IMR-90 (cell line): ENCODE measurements around the gene ABTB2. TPM values are rescaled to one million over a fixed set of nuclear protein-coding genes. Genes with fewer than 3 reads are reported as not detected.

Source experiments
- ATAC-seq: fragments of 200-7000 bp; cut with Tn5 transposase; 2 replicates; pipeline ENCODE4 v1.9.1; 2020; ENCODE audit warnings: low read depth, mild to moderate bottlenecking, moderate library complexity
- BruUV-seq: library from RNA; stranded (reverse); fragments of 400-500 nt; replicated peaks from 2 replicates; lab custom pipeline; 2021; lab: Mats Ljungman, UMichigan
- CTCF ChIA-PET: fragments of 300-600 bp; formaldehyde crosslinking; extraction: SDS; loops from one replicate; lab custom pipeline; 2021; ENCODE audit warnings: antibody characterized with exemption; lab: Yijun Ruan, JAX
- POLR2A ChIA-PET: fragments of 300-600 bp; sonication (Branson Sonifier 250); formaldehyde crosslinking; loops from one replicate; lab custom pipeline; 2022; ENCODE audit warnings: antibody characterized with exemption; ENCODE audit not compliant: unreplicated experiment; lab: Charles Lee
- DNase-seq: peaks from one replicate; pipeline ENCODE4 v3.0.0; 2013
- H2AFZ ChIP-seq: replicated peaks from 2 replicates; pipeline ENCODE3; 2013; ENCODE audit warnings: low read length, mild to moderate bottlenecking; ENCODE audit not compliant: poor library complexity
- H2AK5ac ChIP-seq: 2 replicates; pipeline ENCODE4 v1.6.1; 2013; ENCODE audit warnings: low read depth, low read length, inconsistent platforms
- H2AK9ac ChIP-seq: replicated peaks from 2 replicates; pipeline ENCODE3; 2013; ENCODE audit warnings: mild to moderate bottlenecking, low read depth, low read length, moderate library complexity; ENCODE audit not compliant: poor library complexity
- H2BK120ac ChIP-seq: 2 replicates; pipeline ENCODE4 v1.6.1; 2013; ENCODE audit warnings: low read depth, low read length, inconsistent platforms
- H2BK15ac ChIP-seq: 3 replicates; pipeline ENCODE4 v1.6.1; 2013; ENCODE audit warnings: low read depth, low read length, inconsistent platforms
- H2BK20ac ChIP-seq: 2 replicates; pipeline ENCODE4 v1.6.1; 2013; ENCODE audit warnings: low read depth, mild to moderate bottlenecking, inconsistent platforms, low read length, moderate library complexity
- H2BK5ac ChIP-seq: 2 replicates; pipeline ENCODE4 v1.6.1; 2013; ENCODE audit warnings: mild to moderate bottlenecking, low read depth, low read length, inconsistent platforms; ENCODE audit not compliant: poor library complexity, severe bottlenecking
- H3K14ac ChIP-seq: replicated peaks from 2 replicates; pipeline ENCODE4 v1.6.1; 2013; ENCODE audit warnings: low read depth, low read length, inconsistent platforms
- H3K18ac ChIP-seq: 2 replicates; pipeline ENCODE4 v1.6.1; 2013; ENCODE audit warnings: low read depth, low read length, control low read depth
- H3K23ac ChIP-seq: 2 replicates; pipeline ENCODE4 v1.6.1; 2013; ENCODE audit warnings: low read depth, low read length, inconsistent platforms
- H3K27ac ChIP-seq: 2 replicates; pipeline ENCODE4 v1.5.1; 2013; ENCODE audit warnings: mild to moderate bottlenecking, control low read depth, low read length; ENCODE audit not compliant: insufficient read depth
- H3K27me3 ChIP-seq: 2 replicates; pipeline ENCODE4 v1.6.1; 2013; ENCODE audit warnings: low read length; ENCODE audit not compliant: control insufficient read depth, insufficient read depth
- H3K36me3 ChIP-seq: 2 replicates; pipeline ENCODE4 v1.6.1; 2013; ENCODE audit warnings: low read length, mixed read lengths; ENCODE audit not compliant: control insufficient read depth, insufficient read depth
- H3K4ac ChIP-seq: 2 replicates; pipeline ENCODE4 v1.6.1; 2013; ENCODE audit warnings: low read depth, low read length, inconsistent platforms
- H3K4me1 ChIP-seq: 2 replicates; pipeline ENCODE4 v1.6.1; 2013; ENCODE audit warnings: low read length, mixed read lengths; ENCODE audit not compliant: control insufficient read depth, insufficient read depth
- H3K4me2 ChIP-seq: 2 replicates; pipeline ENCODE4 v1.6.1; 2013; ENCODE audit warnings: low read depth, mild to moderate bottlenecking, control low read depth, low read length, moderate library complexity
- H3K4me3 ChIP-seq: 2 replicates; pipeline ENCODE4 v1.5.1; 2013; ENCODE audit warnings: low read depth, mild to moderate bottlenecking, control low read depth, low read length, moderate library complexity; ENCODE audit not compliant: insufficient read depth
- H3K56ac ChIP-seq: 2 replicates; pipeline ENCODE4 v1.6.1; 2013; ENCODE audit warnings: low read length, inconsistent platforms; ENCODE audit not compliant: insufficient read depth; ENCODE audit errors: extremely low read depth
- H3K79me1 ChIP-seq, 2 experiments: 2 replicates each; pipeline ENCODE4 v1.6.1; 2013; ENCODE audit warnings: low read length in 2 of 2, inconsistent platforms in 1 of 2, low read depth in 1 of 2
- H3K9ac ChIP-seq: 2 replicates; pipeline ENCODE4 v1.6.1; 2013; ENCODE audit warnings: low read depth, low read length, control low read depth
- H3K9me1 ChIP-seq: 2 replicates; pipeline ENCODE4 v1.6.1; 2013; ENCODE audit warnings: low read length, inconsistent platforms; ENCODE audit not compliant: insufficient read depth
- H3K9me3 ChIP-seq: 2 replicates; pipeline ENCODE4 v1.6.1; 2013; ENCODE audit warnings: low read length; ENCODE audit not compliant: control insufficient read depth, insufficient read depth
- H4K20me1 ChIP-seq: 2 replicates; pipeline ENCODE4 v1.6.1; 2013; ENCODE audit warnings: low read length, inconsistent platforms; ENCODE audit not compliant: insufficient read depth
- H4K5ac ChIP-seq: 2 replicates; pipeline ENCODE4 v1.6.1; 2013; ENCODE audit warnings: mild to moderate bottlenecking, low read depth, low read length, control low read depth
- H4K8ac ChIP-seq, 2 experiments: 2 replicates each; pipeline ENCODE4 v1.6.1; 2013; ENCODE audit warnings: low read depth in 2 of 2, low read length in 2 of 2, control low read depth in 1 of 2, inconsistent platforms in 1 of 2
- H4K91ac ChIP-seq: 2 replicates; pipeline ENCODE4 v1.6.1; 2013; ENCODE audit warnings: low read depth, low read length, inconsistent platforms; ENCODE audit not compliant: insufficient read depth
- CHD1 ChIP-seq: IDR thresholded peaks from 2 replicates; pipeline ENCODE4 v1.6.1; 2012; ENCODE audit warnings: low read depth, low read length, improper control_type of control experiment
- FOS ChIP-seq: fragments of 150-350 bp; IDR thresholded peaks from 2 replicates; pipeline ENCODE4 v1.6.1; 2016; ENCODE audit warnings: low read depth, low read length
- MAFK ChIP-seq: IDR thresholded peaks from 2 replicates; pipeline ENCODE4 v1.6.1; 2012; ENCODE audit warnings: low read depth, low read length, improper control_type of control experiment
- RCOR1 ChIP-seq: IDR thresholded peaks from 2 replicates; pipeline ENCODE4 v1.6.1; 2012; ENCODE audit warnings: mild to moderate bottlenecking, low read length, improper control_type of control experiment; ENCODE audit not compliant: insufficient replicate concordance
- WGBS, 2 experiments: methylation state at CpG; one replicate each; pipeline versions ENCODE4 v1.1.5 to v1.1.7; 2013; ENCODE audit warnings: missing lambda C conversion rate in 2 of 2; ENCODE audit not compliant: insufficient read length in 1 of 2; ENCODE audit errors: extremely low coverage in 2 of 2; 5-methylcytosine and 5-hydroxymethylcytosine counted together
- dilution Hi-C: fragments of 300-500 bp; cut with HindIII; formaldehyde crosslinking; loops from one replicate; pipeline ENCODE4 v1.14.3; 2018; ENCODE audit warnings: low sequenced_read_pairs; ENCODE audit not compliant: unreplicated experiment
- in situ Hi-C: fragments of 300-500 bp; cut with MboI; formaldehyde crosslinking; loops from 3 replicates; pipeline ENCODE4 v1.14.3; 2019; ENCODE audit warnings: low sequenced_read_pairs, inconsistent platforms, mixed read lengths
- intact Hi-C: fragments of 100-400 bp; cut with micrococcal nuclease; formaldehyde crosslinking; loops from 2 replicates; pipeline ENCODE4 v1.10.0; 2022
- polyA plus RNA-seq, 3 experiments: library from polyadenylated mRNA; depleted of rRNA; stranded (reverse); fragments of >200 nt; gene quantifications; 2 replicates each; pipeline ENCODE4 v1.2.3, GENCODE V29; 2012; ENCODE audit warnings: low replicate concordance in 1 of 3
- total RNA-seq: library from RNA; depleted of rRNA; stranded (reverse); fragments of >200 nt; gene quantifications from 2 replicates; pipeline ENCODE4 v1.2.3, GENCODE V29; 2012

The ABTB2 gene
- total and polyA plus RNA-seq, 2 of the 4 experiments (the other 2 are of a cell fraction) = 0.18 to 2.0 TPM

DNA sequence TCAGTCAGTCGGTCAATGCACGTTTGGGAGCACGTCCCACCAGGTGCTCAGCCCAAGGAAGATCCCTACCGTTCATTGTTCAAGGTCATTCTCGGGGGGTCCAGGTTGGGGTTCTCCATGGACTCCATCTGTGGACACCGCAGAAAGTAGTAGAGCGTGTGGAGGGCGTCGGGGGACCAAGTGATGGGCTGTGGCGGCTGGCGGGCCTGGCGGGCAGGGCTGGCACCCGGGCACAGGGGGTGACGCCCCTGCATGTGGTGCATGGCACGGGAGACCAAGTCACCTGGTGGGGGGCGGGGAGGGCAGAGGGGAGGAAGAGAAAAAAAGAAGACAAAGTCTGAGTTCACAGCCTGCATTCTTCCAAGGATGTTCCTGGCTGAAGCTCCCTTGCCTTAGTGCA, 160.6 kb downstream of the ABTB2 start:
- Histone ChIP-seq H3K56ac (no peak overlapping the region), H4K91ac (no peak overlapping the region), H3K4me3 (no peak overlapping the region), H3K4me1 (peaks cover 9% of the 10 kb centered on the region; the same call in 1 of the 2 replicates), H3K9me1 (peaks cover 11% of the 10 kb centered on the region), H3K23ac (no peak overlapping the region), H3K4me2 (no peak overlapping the region), H3K27ac (no peak overlapping the region), H3K18ac (no peak overlapping the region), H2BK120ac (no peak overlapping the region), H3K4ac (no peak overlapping the region), H2BK20ac (no peak overlapping the region), H2BK15ac (no peak overlapping the region), H2AK5ac (no peak overlapping the region), H3K9ac (no peak overlapping the region), H4K5ac (no peak overlapping the region), H3K14ac (no peak overlapping the region), H3K79me1 (no peaks in the 10 kb centered on the region), H3K9me3 (no peaks in the 10 kb centered on the region), H4K20me1 (no peaks in the 10 kb centered on the region), H2BK5ac (no peak overlapping the region), H2AK9ac (no peak overlapping the region), H3K36me3 (no peaks in the 10 kb centered on the region), H4K8ac (no peak overlapping the region), H2AFZ (no peak overlapping the region), H3K27me3 (no peaks in the 10 kb centered on the region)
- no peak for TF ChIP-seq RCOR1
- TF ChIP-seq MAFK = no peak
- TF ChIP-seq CHD1 = no peak
- TF ChIP-seq FOS = no peak
- ChIA-PET CTCF (no interaction called here), POLR2A (no interaction called here)
- ATAC-seq (no peak), DNase-seq (no peak)
- 92% methylated on average over 2 of the region's 16 CpGs; no CpG with 5 or more reads in 1 of the 2 experiments for WGBS, 2 experiments
- in situ Hi-C loops = no loop called here
- intact Hi-C loops = no loop called here
- dilution Hi-C loops = loop anchor here (25.0 kb wide), 1 partner anchor 140 kb away; no protein-coding TSS in a partner anchor
- BruUV-seq = no TSS peak
